Measurements from ENCODE around the gene IL16. TPM values are rescaled to one million over a fixed set of nuclear protein-coding genes. Genes with fewer than 3 reads are reported as not detected.

Gene IL16
- polyA plus RNA-seq, 1 donor (not counting 4 experiments of a cell fraction or from before 2014, with no cell fraction given), result not detected

GRCh38 chr15:81263477-81263876 lies 66.8 kb downstream of the IL16 start:
- FAIRE-seq (no peak), DNase-seq (ENCODE audit: low read depth, low spot score) (no peak)
- peaks cover 3% of the 10 kb centered on the region for H3K27me3 ChIP-seq (ENCODE audit: control insufficient read depth, extremely low read depth, insufficient read depth, low read length)
- no peak overlapping the region for H3K4me3 ChIP-seq (ENCODE audit: control insufficient read depth in 2 of 3, extremely low read depth in 1 of 3, insufficient read depth in 2 of 3, low read depth in 1 of 3, low read length in 3 of 3)
- H3K9me3 ChIP-seq (ENCODE audit: control insufficient read depth, low read depth, low read length), result no peaks in the 10 kb centered on the region
- H3K27ac ChIP-seq (ENCODE audit: control insufficient read depth, insufficient read depth, low read length), result no peak overlapping the region
- no peak overlapping the region for H3K4me2 ChIP-seq (ENCODE audit: control insufficient read depth, extremely low read depth, insufficient read depth, low read depth, low read length)
- no peaks in the 10 kb centered on the region for H3K9me1 ChIP-seq (ENCODE audit: control insufficient read depth, extremely low read depth, insufficient read depth, low read length)
- dilution Hi-C loops (cut with MboI; ENCODE audit: extremely low pct_ligation_motif_present, low sequenced_read_pairs), result no loop called here
- no peak overlapping the region for H2AFZ ChIP-seq (ENCODE audit: control insufficient read depth, low read length)
- H4K20me1 ChIP-seq (ENCODE audit: control insufficient read depth, extremely low read depth, insufficient read depth, low read length), result no peaks in the 10 kb centered on the region
- H3K79me2 ChIP-seq (ENCODE audit: control insufficient read depth, insufficient read depth, low read length), result no peaks in the 10 kb centered on the region
- H3K36me3 ChIP-seq (ENCODE audit: control insufficient read depth in 2 of 2, extremely low read depth in 1 of 2, insufficient read depth in 2 of 2, low read length in 2 of 2), result no peaks in the 10 kb centered on the region
- H3K4me1 ChIP-seq (ENCODE audit: control insufficient read depth, extremely low read depth, insufficient read depth, low read length), result peaks cover 6% of the 10 kb centered on the region
- TF ChIP-seq CTCF (optimal IDR thresholded peaks at IDR 0.05 in 1 of 3, IDR thresholded peaks at IDR 0.05 in 1 of 3, conservative IDR thresholded peaks at IDR 0.05 in 1 of 3; ENCODE audit: extremely low read depth in 1 of 3, insufficient read depth in 2 of 3, low read length in 3 of 3) (no peak), EZH2 (IDR thresholded peaks at IDR 0.05; ENCODE audit: low read length) (no peak)
- H3K9ac ChIP-seq (ENCODE audit: control insufficient read depth, extremely low read depth, insufficient read depth, low read length), result no peak overlapping the region

DNA sequence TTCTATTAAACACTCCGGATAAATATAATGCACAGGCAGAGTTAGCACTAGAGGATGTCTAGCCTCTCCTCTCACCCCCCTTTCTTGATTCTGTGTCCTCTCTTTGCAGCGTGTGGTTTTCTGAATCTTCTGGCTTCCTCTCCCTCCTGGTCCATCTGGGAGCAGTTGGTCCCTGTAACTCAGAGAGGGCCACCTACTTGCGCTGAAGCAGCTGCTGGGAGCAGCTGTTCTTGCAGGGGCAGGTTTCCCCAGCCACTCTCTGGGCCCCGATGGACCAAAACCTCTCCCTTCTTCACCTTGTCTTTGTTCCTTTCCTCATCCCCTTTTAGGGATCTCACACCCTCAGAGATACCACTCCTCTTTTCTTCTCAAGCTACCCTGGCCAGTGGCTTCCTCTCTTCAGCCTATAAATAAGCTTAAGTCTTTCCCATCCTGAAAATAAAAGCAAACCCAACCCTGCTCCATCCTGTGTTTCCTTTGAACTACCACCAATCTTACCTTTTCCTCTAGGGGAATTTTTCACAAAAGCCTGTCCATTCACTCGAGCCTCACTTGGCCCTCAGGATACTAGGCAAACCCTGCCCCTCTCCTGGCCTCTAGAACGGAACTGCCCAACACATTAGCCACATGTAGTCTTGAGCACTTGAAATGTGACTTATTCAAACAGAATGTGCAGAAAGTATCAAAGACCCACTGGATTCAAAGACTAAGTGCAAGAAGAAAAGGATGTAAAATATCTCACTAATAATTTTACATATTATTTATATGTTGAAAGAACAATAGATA lies 67.6 kb downstream of the IL16 start:
- no peaks in the 10 kb centered on the region for H3K79me2 ChIP-seq (ENCODE audit: control insufficient read depth, insufficient read depth, low read length)
- H3K4me2 ChIP-seq (ENCODE audit: control insufficient read depth, extremely low read depth, insufficient read depth, low read depth, low read length), result no peak overlapping the region
- no peak for TF ChIP-seq EZH2 (IDR thresholded peaks at IDR 0.05; ENCODE audit: low read length)
- no peak for TF ChIP-seq CTCF (optimal IDR thresholded peaks at IDR 0.05 in 1 of 3, IDR thresholded peaks at IDR 0.05 in 1 of 3, conservative IDR thresholded peaks at IDR 0.05 in 1 of 3; ENCODE audit: extremely low read depth in 1 of 3, insufficient read depth in 2 of 3, low read length in 3 of 3)
- no peaks in the 10 kb centered on the region for H4K20me1 ChIP-seq (ENCODE audit: control insufficient read depth, extremely low read depth, insufficient read depth, low read length)
- DNase-seq (ENCODE audit: low read depth, low spot score) (no peak), FAIRE-seq (no peak)
- H3K4me1 ChIP-seq (ENCODE audit: control insufficient read depth, extremely low read depth, insufficient read depth, low read length), result peaks cover 6% of the 10 kb centered on the region
- H3K36me3 ChIP-seq (ENCODE audit: control insufficient read depth in 2 of 2, extremely low read depth in 1 of 2, insufficient read depth in 2 of 2, low read length in 2 of 2), result no peaks in the 10 kb centered on the region
- peaks cover 3% of the 10 kb centered on the region for H3K27me3 ChIP-seq (ENCODE audit: control insufficient read depth, extremely low read depth, insufficient read depth, low read length)
- no peaks in the 10 kb centered on the region for H3K9me3 ChIP-seq (ENCODE audit: control insufficient read depth, low read depth, low read length)
- H3K9ac ChIP-seq (ENCODE audit: control insufficient read depth, extremely low read depth, insufficient read depth, low read length), result no peak overlapping the region
- H2AFZ ChIP-seq (ENCODE audit: control insufficient read depth, low read length), result no peak overlapping the region
- dilution Hi-C loops (cut with MboI; ENCODE audit: extremely low pct_ligation_motif_present, low sequenced_read_pairs), result no loop called here
- H3K9me1 ChIP-seq (ENCODE audit: control insufficient read depth, extremely low read depth, insufficient read depth, low read length), result no peaks in the 10 kb centered on the region
- H3K4me3 ChIP-seq (ENCODE audit: control insufficient read depth in 2 of 3, extremely low read depth in 1 of 3, insufficient read depth in 2 of 3, low read depth in 1 of 3, low read length in 3 of 3), result no peak overlapping the region
- H3K27ac ChIP-seq (ENCODE audit: control insufficient read depth, insufficient read depth, low read length), result no peak overlapping the region

Data from keratinocyte (primary cell).